Hepatocyte (in vitro differentiated cells): ENCODE measurements around the gene TRAPPC3L. TPM values are rescaled to one million over a fixed set of nuclear protein-coding genes. Genes with fewer than 3 reads are reported as not detected.

Experiments used
- DNase-seq: peaks from one replicate; pipeline ENCODE4 v3.0.0-alpha.2; 2016; ENCODE audit warnings: low spot score
- H2AFZ ChIP-seq: fragments of 200-600 bp; sonication (generic); 2 replicates; pipeline ENCODE4 v1.6.0; 2016; ENCODE audit warnings: antibody characterized with exemption, mild to moderate bottlenecking
- H3K27ac ChIP-seq: fragments of 200-600 bp; sonication (generic); 2 replicates; pipeline ENCODE4 v1.5.1; 2016; ENCODE audit warnings: mild to moderate bottlenecking
- H3K27me3 ChIP-seq: fragments of 200-600 bp; sonication (generic); 2 replicates; pipeline ENCODE4 v1.6.1; 2016
- H3K36me3 ChIP-seq: fragments of 200-600 bp; sonication (generic); replicated peaks from 2 replicates; pipeline ENCODE4 v1.5.1; 2016; ENCODE audit warnings: low read depth; ENCODE audit not compliant: insufficient read depth
- H3K4me1 ChIP-seq: fragments of 200-600 bp; sonication (generic); 2 replicates; pipeline ENCODE4 v1.5.1; 2016; ENCODE audit warnings: mild to moderate bottlenecking, moderate library complexity; ENCODE audit not compliant: insufficient read depth
- H3K4me2 ChIP-seq: fragments of 200-600 bp; sonication (generic); 2 replicates; pipeline ENCODE4 v1.6.0; 2016
- H3K4me3 ChIP-seq: fragments of 200-600 bp; sonication (generic); 2 replicates; pipeline ENCODE4 v1.5.1; 2016; ENCODE audit warnings: mild to moderate bottlenecking
- H3K79me2 ChIP-seq: fragments of 200-600 bp; sonication (generic); 2 replicates; pipeline ENCODE4 v1.6.0; 2017; ENCODE audit warnings: mild to moderate bottlenecking
- H3K9me2 ChIP-seq: fragments of 200-600 bp; sonication (generic); replicated peaks from 2 replicates; pipeline ENCODE4 v1.6.0; 2017; ENCODE audit warnings: mild to moderate bottlenecking; ENCODE audit not compliant: insufficient read depth
- H3K9me3 ChIP-seq: fragments of 200-600 bp; sonication (generic); 2 replicates; pipeline ENCODE4 v1.5.1; 2016; ENCODE audit warnings: low read depth, mild to moderate bottlenecking
- H4K20me1 ChIP-seq: fragments of 200-600 bp; sonication (generic); 2 replicates; pipeline ENCODE4 v1.6.0; 2016; ENCODE audit warnings: mild to moderate bottlenecking; ENCODE audit not compliant: insufficient read depth, poor library complexity, severe bottlenecking
- CTCF ChIP-seq: fragments of 200-600 bp; sonication (generic); IDR thresholded peaks from 2 replicates; pipeline ENCODE4 v1.5.1; 2016; ENCODE audit warnings: antibody characterized with exemption, mild to moderate bottlenecking; ENCODE audit not compliant: poor library complexity
- EZH2 ChIP-seq: fragments of 200-600 bp; sonication (generic); IDR thresholded peaks from 2 replicates; pipeline ENCODE4 v1.6.1; 2016; ENCODE audit warnings: antibody characterized with exemption, mild to moderate bottlenecking, borderline replicate concordance
- EZH2phosphoT487 ChIP-seq: fragments of 200-600 bp; sonication (generic); IDR thresholded peaks from one replicate; pipeline ENCODE4 v1.6.1; 2018; ENCODE audit warnings: antibody characterized with exemption, mild to moderate bottlenecking, low read depth, moderate library complexity; ENCODE audit not compliant: unreplicated experiment, severe bottlenecking
- WGBS: methylation state at CpG from one replicate; pipeline ENCODE4 v1.1.6; 2016; ENCODE audit warnings: low lambda C conversion rate; ENCODE audit errors: missing lambda C conversion rate; 5-methylcytosine and 5-hydroxymethylcytosine counted together
- polyA plus RNA-seq: library from polyadenylated mRNA; unstranded; fragments of >200 nt; fragmentation: Nextera tagmentation; extraction: Ambion mirVana; gene quantifications from 2 replicates; pipeline ENCODE4 v1.2.1, GENCODE V29; 2016
- total RNA-seq: library from RNA; depleted of rRNA; stranded (reverse); fragments of >200 nt; gene quantifications from 2 replicates; pipeline ENCODE4 v1.2.3, GENCODE V29; 2014

TRAPPC3L gene
- total and polyA plus RNA-seq, 2 experiments from 2014 or later = 0.40 to 1.2 TPM

- DNase-seq = no peak
- Histone ChIP-seq H3K79me2 (no peaks in the 10 kb centered on the region), H3K9me3 (no peaks in the 10 kb centered on the region), H3K27ac (no peak overlapping the region), H3K27me3 (no peaks in the 10 kb centered on the region), H3K9me2 (no peaks in the 10 kb centered on the region), H3K4me1 (peaks cover 7% of the 10 kb centered on the region), H3K4me3 (no peak overlapping the region), H3K36me3 (no peaks in the 10 kb centered on the region), H3K4me2 (no peak overlapping the region), H2AFZ (no peak overlapping the region), H4K20me1 (no peaks in the 10 kb centered on the region)
- WGBS = 83% methylated on average over 1 of the region's 1 CpG
- TF ChIP-seq EZH2 = no peak
These were observed 17.4 kb downstream of the TRAPPC3L start for GRCh38 chr6:116528133-116528532.

- no peak overlapping the region for H3K4me2 ChIP-seq
- no peak for DNase-seq
- no peaks in the 10 kb centered on the region for H3K36me3 ChIP-seq
- TF ChIP-seq CTCF (no peak), EZH2 (no peak), EZH2phosphoT487 (no peak)
- no peaks in the 10 kb centered on the region for H3K9me3 ChIP-seq
- H3K79me2 ChIP-seq = no peaks in the 10 kb centered on the region
- no peaks in the 10 kb centered on the region for H3K27me3 ChIP-seq
- H3K27ac ChIP-seq = no peak overlapping the region
- no peak overlapping the region for H2AFZ ChIP-seq
- no peaks in the 10 kb centered on the region for H3K9me2 ChIP-seq
- no peaks in the 10 kb centered on the region for H4K20me1 ChIP-seq
- 80% methylated on average over 2 of the region's 2 CpGs for WGBS
- H3K4me3 ChIP-seq = no peak overlapping the region
- H3K4me1 ChIP-seq = no peaks in the 10 kb centered on the region
These were observed 21.2 kb downstream of the TRAPPC3L start for GRCh38 chr6:116524236-116524635.

- no peaks in the 10 kb centered on the region for H3K79me2 ChIP-seq
- no peaks in the 10 kb centered on the region for H3K36me3 ChIP-seq
- no peaks in the 10 kb centered on the region for H3K9me2 ChIP-seq
- H3K27me3 ChIP-seq = no peaks in the 10 kb centered on the region
- DNase-seq = no peak
- no peak for TF ChIP-seq EZH2
- no peak for TF ChIP-seq EZH2phosphoT487
- no peak for TF ChIP-seq CTCF
- no peak overlapping the region for H3K4me2 ChIP-seq
- WGBS = 87% methylated on average over 2 of the region's 2 CpGs
- no peaks in the 10 kb centered on the region for H3K4me1 ChIP-seq
- no peak overlapping the region for H3K27ac ChIP-seq
- H3K9me3 ChIP-seq = no peaks in the 10 kb centered on the region
- no peak overlapping the region for H2AFZ ChIP-seq
- no peak overlapping the region for H3K4me3 ChIP-seq
- H4K20me1 ChIP-seq = no peaks in the 10 kb centered on the region
These were observed 22.6 kb downstream of the TRAPPC3L start for GRCh38 chr6:116522896-116523295.

GRCh38 chr6:116518621-116519368 is 26.7 kb downstream of the TRAPPC3L start:
- no peak overlapping the region for H3K4me3 ChIP-seq
- H4K20me1 ChIP-seq = no peaks in the 10 kb centered on the region
- no peaks in the 10 kb centered on the region for H3K9me2 ChIP-seq
- H3K4me1 ChIP-seq = no peaks in the 10 kb centered on the region
- H3K27ac ChIP-seq = no peak overlapping the region
- TF ChIP-seq EZH2phosphoT487 = no peak
- TF ChIP-seq CTCF = no peak
- no peak for TF ChIP-seq EZH2
- 88% methylated on average over 4 of the region's 4 CpGs for WGBS
- no peaks in the 10 kb centered on the region for H3K79me2 ChIP-seq
- DNase-seq = no peak
- H3K4me2 ChIP-seq = no peak overlapping the region
- no peak overlapping the region for H2AFZ ChIP-seq
- no peaks in the 10 kb centered on the region for H3K36me3 ChIP-seq
- H3K27me3 ChIP-seq = no peaks in the 10 kb centered on the region
- no peaks in the 10 kb centered on the region for H3K9me3 ChIP-seq
